GM18519 (cell line): ENCODE measurements around the gene SNTG2.

ENCODE experiments used
- ATAC-seq: cut with Tn5 transposase; IDR thresholded peaks from one replicate; pipeline ENCODE4 v1.9.1; 2021; ENCODE audit warnings: mild to moderate bottlenecking, moderate library complexity; ENCODE audit not compliant: unreplicated experiment, low FRiP score

SNTG2 gene

GRCh38 chr2:926259-926793, 24.3 kb upstream of the SNTG2 start:
- no peak for ATAC-seq

- ATAC-seq = no peak
Observed at GRCh38 chr2:926896-927295, 23.8 kb upstream of the SNTG2 start.

GRCh38 chr2:929011-929735, 21.5 kb upstream of the SNTG2 start:
- no peak for ATAC-seq

GRCh38 chr2:929925-930324, 20.7 kb upstream of the SNTG2 start:
- ATAC-seq = no peak

- ATAC-seq = no peak
Observed at GRCh38 chr2:930935-931334, 19.7 kb upstream of the SNTG2 start.

- no peak for ATAC-seq
Observed at GRCh38 chr2:932320-933115, 18.1 kb upstream of the SNTG2 start.

GRCh38 chr2:933734-934295, 16.8 kb upstream of the SNTG2 start:
- ATAC-seq = no peak

GRCh38 chr2:937530-937929, 13.1 kb upstream of the SNTG2 start:
- no peak for ATAC-seq

- no peak for ATAC-seq
Observed at GRCh38 chr2:938181-939005, 12.3 kb upstream of the SNTG2 start.

GRCh38 chr2:939936-940601, 10.6 kb upstream of the SNTG2 start:
- no peak for ATAC-seq

- ATAC-seq = no peak
Observed at GRCh38 chr2:941871-942270, 8.8 kb upstream of the SNTG2 start.

GRCh38 chr2:942775-943460, 7.7 kb upstream of the SNTG2 start:
- no peak for ATAC-seq

- no peak for ATAC-seq
Observed at GRCh38 chr2:943461-943797, 7.2 kb upstream of the SNTG2 start.

GRCh38 chr2:943821-944220, 6.8 kb upstream of the SNTG2 start:
- no peak for ATAC-seq

GRCh38 chr2:944693-945092, 6.0 kb upstream of the SNTG2 start:
- no peak for ATAC-seq

GRCh38 chr2:945104-945503, 5.5 kb upstream of the SNTG2 start:
- ATAC-seq = no peak

- peak; percentile 42 for ATAC-seq
Observed at GRCh38 chr2:946073-946948, 4.3 kb upstream of the SNTG2 start.

- ATAC-seq = no peak
Observed at GRCh38 chr2:949384-950079, 1.1 kb upstream of the SNTG2 start.
